Measurements from ENCODE around the gene AMT. TPM values are rescaled to one million over a fixed set of nuclear protein-coding genes. Genes with fewer than 3 reads are reported as not detected.
A peak's percentile ranks its signal among the peaks of the same experiment; 100 is the strongest.

The AMT gene
- total and polyA plus RNA-seq, 2 experiments from 2014 or later, result 19.0 to 39.7 TPM

DNA sequence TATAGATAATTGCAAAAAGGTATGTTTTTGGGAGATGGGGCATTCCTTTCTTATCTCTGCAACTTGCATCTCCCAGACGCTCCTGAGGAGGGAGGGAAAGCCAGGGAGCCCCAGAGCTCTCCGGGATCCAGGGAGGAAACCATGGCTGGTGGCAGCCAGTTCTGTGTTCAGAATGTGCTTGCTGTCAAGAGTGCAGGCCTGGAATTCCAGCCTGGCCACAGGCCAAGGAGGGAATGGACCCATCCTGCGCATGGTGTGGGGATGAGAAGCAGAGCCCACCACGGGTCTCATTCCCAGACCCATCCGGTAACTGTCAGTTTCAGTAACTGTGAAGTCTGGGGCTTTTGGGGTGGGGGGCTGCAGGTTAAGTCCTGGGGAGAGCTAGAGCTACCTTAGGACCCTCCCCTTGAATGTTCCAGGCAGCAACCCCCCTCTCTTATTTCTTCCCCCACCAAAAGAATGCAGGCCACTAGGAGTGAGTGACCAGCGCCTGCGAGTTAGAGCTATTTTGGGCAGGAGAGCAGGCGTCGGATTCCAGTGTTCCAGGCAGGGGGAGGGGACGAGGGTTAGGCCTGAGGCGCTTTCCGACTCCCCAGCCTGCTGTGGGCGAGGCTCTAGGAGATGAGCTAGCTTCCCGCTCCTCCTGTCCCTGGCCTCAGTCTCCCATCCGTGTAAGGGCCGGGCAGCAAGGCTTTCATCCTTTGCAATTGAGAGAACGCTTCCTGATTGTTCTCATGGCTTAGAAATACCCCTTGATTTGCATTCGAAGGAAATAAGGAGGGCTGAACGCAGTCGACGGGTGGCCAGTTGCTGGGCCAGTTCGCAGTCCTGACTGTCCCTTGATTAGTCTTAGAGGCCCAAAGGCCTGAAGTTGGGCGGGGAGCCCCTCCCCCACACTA, 47.0 kb upstream of the AMT start:
- DNase-seq (ENCODE audit: low spot score), result peak; percentile 82
- Histone ChIP-seq H3K4me3 (peak overlapping the region; percentile 30), H3K4me1 (ENCODE audit: insufficient read depth) (peaks cover 31% of the 10 kb centered on the region), H3K36me3 (replicated peaks; ENCODE audit: insufficient read depth, low read depth) (no peaks in the 10 kb centered on the region), H4K20me1 (ENCODE audit: insufficient read depth, poor library complexity, severe bottlenecking) (peaks cover 7% of the 10 kb centered on the region), H3K27me3 (no peaks in the 10 kb centered on the region), H3K79me2 (peaks cover 33% of the 10 kb centered on the region), H3K27ac (peak overlapping the region; percentile 98), H3K9me2 (replicated peaks; ENCODE audit: insufficient read depth) (no peaks in the 10 kb centered on the region), H2AFZ (peak overlapping the region; percentile 62), H3K4me2 (peak overlapping the region; percentile 86), H3K9me3 (ENCODE audit: low read depth) (no peaks in the 10 kb centered on the region)
- WGBS (ENCODE audit: low lambda C conversion rate, missing lambda C conversion rate), result 8% methylated on average over 23 of the region's 23 CpGs
- TF ChIP-seq EZH2 (IDR thresholded peaks at IDR 0.05; ENCODE audit: borderline replicate concordance) (no peak), EZH2phosphoT487 (IDR thresholded peaks at IDR 0.05; ENCODE audit: low read depth, severe bottlenecking, unreplicated experiment) (no peak), CTCF (IDR thresholded peaks at IDR 0.05; ENCODE audit: poor library complexity) (no peak)

- peak overlapping the region; percentile 83 for H3K27ac ChIP-seq
- 77% methylated on average over 2 of the region's 2 CpGs for WGBS (ENCODE audit: low lambda C conversion rate, missing lambda C conversion rate)
- TF ChIP-seq EZH2 (IDR thresholded peaks at IDR 0.05; ENCODE audit: borderline replicate concordance), result no peak
- no peak for TF ChIP-seq EZH2phosphoT487 (IDR thresholded peaks at IDR 0.05; ENCODE audit: low read depth, severe bottlenecking, unreplicated experiment)
- TF ChIP-seq CTCF (IDR thresholded peaks at IDR 0.05; ENCODE audit: poor library complexity), result no peak
- H3K9me2 ChIP-seq (replicated peaks; ENCODE audit: insufficient read depth), result no peaks in the 10 kb centered on the region
- H3K4me3 ChIP-seq, result no peak overlapping the region
- no peaks in the 10 kb centered on the region for H3K36me3 ChIP-seq (replicated peaks; ENCODE audit: insufficient read depth, low read depth)
- H3K4me1 ChIP-seq (ENCODE audit: insufficient read depth), result peaks cover 37% of the 10 kb centered on the region
- no peaks in the 10 kb centered on the region for H3K27me3 ChIP-seq
- no peaks in the 10 kb centered on the region for H4K20me1 ChIP-seq (ENCODE audit: insufficient read depth, poor library complexity, severe bottlenecking)
- no peak for DNase-seq (ENCODE audit: low spot score)
- peaks cover 1% of the 10 kb centered on the region for H3K79me2 ChIP-seq
- no peaks in the 10 kb centered on the region for H3K9me3 ChIP-seq (ENCODE audit: low read depth)
- H2AFZ ChIP-seq, result no peak overlapping the region
- H3K4me2 ChIP-seq, result no peak overlapping the region
Observed at GRCh38 chr3:49466085-49466484, 43.8 kb upstream of the AMT start.

- 75% methylated on average over 18 of the region's 18 CpGs for WGBS (ENCODE audit: low lambda C conversion rate, missing lambda C conversion rate)
- H3K4me1 ChIP-seq (ENCODE audit: insufficient read depth), result peaks cover 43% of the 10 kb centered on the region
- H3K9me3 ChIP-seq (ENCODE audit: low read depth), result no peaks in the 10 kb centered on the region
- TF ChIP-seq EZH2phosphoT487 (IDR thresholded peaks at IDR 0.05; ENCODE audit: low read depth, severe bottlenecking, unreplicated experiment) (no peak), EZH2 (IDR thresholded peaks at IDR 0.05; ENCODE audit: borderline replicate concordance) (no peak), CTCF (IDR thresholded peaks at IDR 0.05; ENCODE audit: poor library complexity) (no peak)
- H3K4me2 ChIP-seq, result no peak overlapping the region
- no peaks in the 10 kb centered on the region for H3K79me2 ChIP-seq
- no peaks in the 10 kb centered on the region for H4K20me1 ChIP-seq (ENCODE audit: insufficient read depth, poor library complexity, severe bottlenecking)
- no peaks in the 10 kb centered on the region for H3K36me3 ChIP-seq (replicated peaks; ENCODE audit: insufficient read depth, low read depth)
- no peaks in the 10 kb centered on the region for H3K27me3 ChIP-seq
- no peak overlapping the region for H2AFZ ChIP-seq
- no peaks in the 10 kb centered on the region for H3K9me2 ChIP-seq (replicated peaks; ENCODE audit: insufficient read depth)
- no peak for DNase-seq (ENCODE audit: low spot score)
- no peak overlapping the region for H3K4me3 ChIP-seq
- peak overlapping the region; percentile 83 for H3K27ac ChIP-seq
Observed at GRCh38 chr3:49465270-49466034, 43.2 kb upstream of the AMT start.

All from hepatocyte (in vitro differentiated cells).